GM10266 (cell line): ENCODE results near the gene RALB.

ENCODE experiments used
- DNase-seq: peaks from one replicate; pipeline ENCODE4 v3.0.0; 2012; ENCODE audit errors: extremely low spot score
- CTCF ChIP-seq: IDR thresholded peaks from 2 replicates; pipeline ENCODE4 v1.5.1; 2012; ENCODE audit warnings: mild to moderate bottlenecking, low read depth; ENCODE audit not compliant: control insufficient read depth, insufficient read depth; ENCODE audit errors: missing control alignments

Gene RALB

GRCh38 chr2:120267348-120267747, 14.7 kb downstream of the RALB start:
- DNase-seq, result no peak
- TF ChIP-seq CTCF, result no peak

GRCh38 chr2:120269076-120269744, 16.6 kb downstream of the RALB start:
- no peak for DNase-seq
- no peak for TF ChIP-seq CTCF

GRCh38 chr2:120269816-120270215, 17.2 kb downstream of the RALB start:
- TF ChIP-seq CTCF, result no peak

GRCh38 chr2:120271711-120272379, 19.2 kb downstream of the RALB start:
- TF ChIP-seq CTCF, result no peak

More at GRCh38 chr2:120269816-120270215, 17.2 kb downstream of the RALB start:
- DNase-seq, result no peak

GRCh38 chr2:120272763-120273481, 20.3 kb downstream of the RALB start:
- no peak for TF ChIP-seq CTCF

More at GRCh38 chr2:120271711-120272379, 19.2 kb downstream of the RALB start:
- no peak for DNase-seq

GRCh38 chr2:120275617-120276400, 23.2 kb downstream of the RALB start:
- TF ChIP-seq CTCF, result no peak
- no peak for DNase-seq

More at GRCh38 chr2:120272763-120273481, 20.3 kb downstream of the RALB start:
- DNase-seq, result no peak
